IMR-90 (cell line): ENCODE measurements around the gene GABRB3. TPM values are rescaled to one million over a fixed set of nuclear protein-coding genes. Genes with fewer than 3 reads are reported as not detected.

Source experiments
- ATAC-seq: fragments of 200-7000 bp; cut with Tn5 transposase; 2 replicates; pipeline ENCODE4 v1.9.1; 2020; ENCODE audit warnings: low read depth, mild to moderate bottlenecking, moderate library complexity
- BruUV-seq: library from RNA; stranded (reverse); fragments of 400-500 nt; replicated peaks from 2 replicates; lab custom pipeline; 2021; lab: Mats Ljungman, UMichigan
- CTCF ChIA-PET: fragments of 300-600 bp; formaldehyde crosslinking; extraction: SDS; loops from one replicate; lab custom pipeline; 2021; ENCODE audit warnings: antibody characterized with exemption; lab: Yijun Ruan, JAX
- POLR2A ChIA-PET: fragments of 300-600 bp; sonication (Branson Sonifier 250); formaldehyde crosslinking; loops from one replicate; lab custom pipeline; 2022; ENCODE audit warnings: antibody characterized with exemption; ENCODE audit not compliant: unreplicated experiment; lab: Charles Lee
- DNase-seq: peaks from one replicate; pipeline ENCODE4 v3.0.0; 2013
- H2AFZ ChIP-seq: replicated peaks from 2 replicates; pipeline ENCODE3; 2013; ENCODE audit warnings: low read length, mild to moderate bottlenecking; ENCODE audit not compliant: poor library complexity
- H2AK5ac ChIP-seq: 2 replicates; pipeline ENCODE4 v1.6.1; 2013; ENCODE audit warnings: low read depth, low read length, inconsistent platforms
- H2AK9ac ChIP-seq: replicated peaks from 2 replicates; pipeline ENCODE3; 2013; ENCODE audit warnings: mild to moderate bottlenecking, low read depth, low read length, moderate library complexity; ENCODE audit not compliant: poor library complexity
- H2BK120ac ChIP-seq: 2 replicates; pipeline ENCODE4 v1.6.1; 2013; ENCODE audit warnings: low read depth, low read length, inconsistent platforms
- H2BK15ac ChIP-seq: 3 replicates; pipeline ENCODE4 v1.6.1; 2013; ENCODE audit warnings: low read depth, low read length, inconsistent platforms
- H2BK20ac ChIP-seq: 2 replicates; pipeline ENCODE4 v1.6.1; 2013; ENCODE audit warnings: low read depth, mild to moderate bottlenecking, inconsistent platforms, low read length, moderate library complexity
- H2BK5ac ChIP-seq: 2 replicates; pipeline ENCODE4 v1.6.1; 2013; ENCODE audit warnings: mild to moderate bottlenecking, low read depth, low read length, inconsistent platforms; ENCODE audit not compliant: poor library complexity, severe bottlenecking
- H3K14ac ChIP-seq: replicated peaks from 2 replicates; pipeline ENCODE4 v1.6.1; 2013; ENCODE audit warnings: low read depth, low read length, inconsistent platforms
- H3K18ac ChIP-seq: 2 replicates; pipeline ENCODE4 v1.6.1; 2013; ENCODE audit warnings: low read depth, low read length, control low read depth
- H3K23ac ChIP-seq: 2 replicates; pipeline ENCODE4 v1.6.1; 2013; ENCODE audit warnings: low read depth, low read length, inconsistent platforms
- H3K27ac ChIP-seq: 2 replicates; pipeline ENCODE4 v1.5.1; 2013; ENCODE audit warnings: mild to moderate bottlenecking, control low read depth, low read length; ENCODE audit not compliant: insufficient read depth
- H3K27me3 ChIP-seq: 2 replicates; pipeline ENCODE4 v1.6.1; 2013; ENCODE audit warnings: low read length; ENCODE audit not compliant: control insufficient read depth, insufficient read depth
- H3K36me3 ChIP-seq: 2 replicates; pipeline ENCODE4 v1.6.1; 2013; ENCODE audit warnings: low read length, mixed read lengths; ENCODE audit not compliant: control insufficient read depth, insufficient read depth
- H3K4ac ChIP-seq: 2 replicates; pipeline ENCODE4 v1.6.1; 2013; ENCODE audit warnings: low read depth, low read length, inconsistent platforms
- H3K4me1 ChIP-seq: 2 replicates; pipeline ENCODE4 v1.6.1; 2013; ENCODE audit warnings: low read length, mixed read lengths; ENCODE audit not compliant: control insufficient read depth, insufficient read depth
- H3K4me2 ChIP-seq: 2 replicates; pipeline ENCODE4 v1.6.1; 2013; ENCODE audit warnings: low read depth, mild to moderate bottlenecking, control low read depth, low read length, moderate library complexity
- H3K4me3 ChIP-seq: 2 replicates; pipeline ENCODE4 v1.5.1; 2013; ENCODE audit warnings: low read depth, mild to moderate bottlenecking, control low read depth, low read length, moderate library complexity; ENCODE audit not compliant: insufficient read depth
- H3K56ac ChIP-seq: 2 replicates; pipeline ENCODE4 v1.6.1; 2013; ENCODE audit warnings: low read length, inconsistent platforms; ENCODE audit not compliant: insufficient read depth; ENCODE audit errors: extremely low read depth
- H3K79me1 ChIP-seq, 2 experiments: 2 replicates each; pipeline ENCODE4 v1.6.1; 2013; ENCODE audit warnings: low read length in 2 of 2, inconsistent platforms in 1 of 2, low read depth in 1 of 2
- H3K9ac ChIP-seq: 2 replicates; pipeline ENCODE4 v1.6.1; 2013; ENCODE audit warnings: low read depth, low read length, control low read depth
- H3K9me1 ChIP-seq: 2 replicates; pipeline ENCODE4 v1.6.1; 2013; ENCODE audit warnings: low read length, inconsistent platforms; ENCODE audit not compliant: insufficient read depth
- H3K9me3 ChIP-seq: 2 replicates; pipeline ENCODE4 v1.6.1; 2013; ENCODE audit warnings: low read length; ENCODE audit not compliant: control insufficient read depth, insufficient read depth
- H4K20me1 ChIP-seq: 2 replicates; pipeline ENCODE4 v1.6.1; 2013; ENCODE audit warnings: low read length, inconsistent platforms; ENCODE audit not compliant: insufficient read depth
- H4K5ac ChIP-seq: 2 replicates; pipeline ENCODE4 v1.6.1; 2013; ENCODE audit warnings: mild to moderate bottlenecking, low read depth, low read length, control low read depth
- H4K8ac ChIP-seq, 2 experiments: 2 replicates each; pipeline ENCODE4 v1.6.1; 2013; ENCODE audit warnings: low read depth in 2 of 2, low read length in 2 of 2, control low read depth in 1 of 2, inconsistent platforms in 1 of 2
- H4K91ac ChIP-seq: 2 replicates; pipeline ENCODE4 v1.6.1; 2013; ENCODE audit warnings: low read depth, low read length, inconsistent platforms; ENCODE audit not compliant: insufficient read depth
- BHLHE40 ChIP-seq: fragments of 150-350 bp; IDR thresholded peaks from 2 replicates; pipeline ENCODE4 v1.6.1; 2016; ENCODE audit warnings: mild to moderate bottlenecking, low read depth, low read length
- FOS ChIP-seq: fragments of 150-350 bp; IDR thresholded peaks from 2 replicates; pipeline ENCODE4 v1.6.1; 2016; ENCODE audit warnings: low read depth, low read length
- WGBS, 2 experiments: methylation state at CpG; one replicate each; pipeline versions ENCODE4 v1.1.5 to v1.1.7; 2013; ENCODE audit warnings: missing lambda C conversion rate in 2 of 2; ENCODE audit not compliant: insufficient read length in 1 of 2; ENCODE audit errors: extremely low coverage in 2 of 2; 5-methylcytosine and 5-hydroxymethylcytosine counted together
- dilution Hi-C: fragments of 300-500 bp; cut with HindIII; formaldehyde crosslinking; loops from one replicate; pipeline ENCODE4 v1.14.3; 2018; ENCODE audit warnings: low sequenced_read_pairs; ENCODE audit not compliant: unreplicated experiment
- in situ Hi-C: fragments of 300-500 bp; cut with MboI; formaldehyde crosslinking; loops from 3 replicates; pipeline ENCODE4 v1.14.3; 2019; ENCODE audit warnings: low sequenced_read_pairs, inconsistent platforms, mixed read lengths
- intact Hi-C: fragments of 100-400 bp; cut with micrococcal nuclease; formaldehyde crosslinking; loops from 2 replicates; pipeline ENCODE4 v1.10.0; 2022
- polyA plus RNA-seq, 3 experiments: library from polyadenylated mRNA; depleted of rRNA; stranded (reverse); fragments of >200 nt; gene quantifications; 2 replicates each; pipeline ENCODE4 v1.2.3, GENCODE V29; 2012; ENCODE audit warnings: low replicate concordance in 1 of 3
- total RNA-seq: library from RNA; depleted of rRNA; stranded (reverse); fragments of >200 nt; gene quantifications from 2 replicates; pipeline ENCODE4 v1.2.3, GENCODE V29; 2012

The GABRB3 gene
- total and polyA plus RNA-seq, 2 of the 4 experiments (the other 2 are of a cell fraction) = 0.36 to 0.54 TPM

DNA sequence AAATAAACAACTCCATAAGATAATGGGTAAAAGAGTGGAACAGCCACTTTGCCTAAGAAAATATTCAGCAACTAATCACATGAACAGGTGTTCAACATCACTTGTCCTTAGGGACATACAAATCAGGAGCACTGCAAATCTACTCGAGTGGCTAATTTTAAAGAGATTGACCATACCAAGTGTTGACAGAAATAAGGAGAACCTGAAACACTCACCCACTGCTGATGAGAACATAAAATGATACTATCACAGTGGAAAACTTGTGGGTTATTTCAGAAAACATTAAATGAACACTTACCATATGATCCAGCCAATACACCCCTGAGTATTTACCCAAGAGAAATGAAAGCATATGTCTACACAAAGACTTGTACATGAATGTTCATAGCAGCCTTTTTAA is 70.5 kb downstream of the GABRB3 start:
- no peak overlapping the region for H3K4ac ChIP-seq
- no peak overlapping the region for H3K27ac ChIP-seq
- no peak overlapping the region for H3K23ac ChIP-seq
- H3K4me3 ChIP-seq = no peak overlapping the region
- dilution Hi-C loops (no loop called here), in situ Hi-C loops (loop anchor here (10.0 kb wide), 2 partner anchors 58 to 62 kb away; no protein-coding TSS in a partner anchor), intact Hi-C loops (no loop called here)
- no peak overlapping the region for H2BK20ac ChIP-seq
- CTCF ChIA-PET = no interaction called here
- H2AFZ ChIP-seq = no peak overlapping the region
- no peak overlapping the region for H2BK15ac ChIP-seq
- no peak overlapping the region for H3K56ac ChIP-seq
- H3K4me2 ChIP-seq = no peak overlapping the region
- no peaks in the 10 kb centered on the region for H4K20me1 ChIP-seq
- no peak overlapping the region for H4K5ac ChIP-seq
- H3K18ac ChIP-seq = no peak overlapping the region
- POLR2A ChIA-PET = no interaction called here
- H3K14ac ChIP-seq = no peak overlapping the region
- no peak overlapping the region for H2BK5ac ChIP-seq
- H2AK5ac ChIP-seq = no peak overlapping the region
- no peak overlapping the region for H4K91ac ChIP-seq
- no peaks in the 10 kb centered on the region for H3K4me1 ChIP-seq
- TF ChIP-seq BHLHE40 (no peak), FOS (no peak)
- BruUV-seq = no TSS peak
- no peaks in the 10 kb centered on the region for H3K9me1 ChIP-seq
- peaks cover 15% of the 10 kb centered on the region for H3K9me3 ChIP-seq
- ATAC-seq = no peak
- H3K27me3 ChIP-seq = no peaks in the 10 kb centered on the region
- H4K8ac ChIP-seq = no peak overlapping the region
- no peaks in the 10 kb centered on the region for H3K79me1 ChIP-seq
- H2AK9ac ChIP-seq = no peak overlapping the region
- no peaks in the 10 kb centered on the region for H3K36me3 ChIP-seq
- WGBS, 2 experiments = no CpG with 5 or more reads among the region's 1 CpG
- H3K9ac ChIP-seq = no peak overlapping the region
- DNase-seq = no peak
- no peak overlapping the region for H2BK120ac ChIP-seq
